ENCODE results near the gene PAPOLB. TPM values are rescaled to one million over a fixed set of nuclear protein-coding genes. Genes with fewer than 3 reads are reported as not detected.

Gene PAPOLB
- total RNA-seq, 1 experiment from 2014 or later: 0.31 TPM

- H3K36me3 Mint-ChIP-seq: peaks cover 3% of the 10 kb centered on the region; the same call in 1 of the 2 replicates
- TF ChIP-seq, protein P1, sequence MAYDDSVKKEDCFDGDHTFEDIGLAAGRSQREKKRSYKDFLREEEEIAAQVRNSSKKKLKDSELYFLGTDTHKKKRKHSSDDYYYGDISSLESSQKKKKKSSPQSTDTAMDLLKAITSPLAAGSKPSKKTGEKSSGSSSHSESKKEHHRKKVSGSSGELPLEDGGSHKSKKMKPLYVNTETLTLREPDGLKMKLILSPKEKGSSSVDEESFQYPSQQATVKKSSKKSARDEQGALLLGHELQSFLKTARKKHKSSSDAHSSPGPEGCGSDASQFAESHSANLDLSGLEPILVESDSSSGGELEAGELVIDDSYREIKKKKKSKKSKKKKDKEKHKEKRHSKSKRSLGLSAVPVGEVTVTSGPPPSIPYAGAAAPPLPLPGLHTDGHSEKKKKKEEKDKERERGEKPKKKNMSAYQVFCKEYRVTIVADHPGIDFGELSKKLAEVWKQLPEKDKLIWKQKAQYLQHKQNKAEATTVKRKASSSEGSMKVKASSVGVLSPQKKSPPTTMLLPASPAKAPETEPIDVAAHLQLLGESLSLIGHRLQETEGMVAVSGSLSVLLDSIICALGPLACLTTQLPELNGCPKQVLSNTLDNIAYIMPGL (CRISPR knock-in tag; IDR thresholded peaks at IDR 0.05): no peak
- TF ChIP-seq, protein P2, sequence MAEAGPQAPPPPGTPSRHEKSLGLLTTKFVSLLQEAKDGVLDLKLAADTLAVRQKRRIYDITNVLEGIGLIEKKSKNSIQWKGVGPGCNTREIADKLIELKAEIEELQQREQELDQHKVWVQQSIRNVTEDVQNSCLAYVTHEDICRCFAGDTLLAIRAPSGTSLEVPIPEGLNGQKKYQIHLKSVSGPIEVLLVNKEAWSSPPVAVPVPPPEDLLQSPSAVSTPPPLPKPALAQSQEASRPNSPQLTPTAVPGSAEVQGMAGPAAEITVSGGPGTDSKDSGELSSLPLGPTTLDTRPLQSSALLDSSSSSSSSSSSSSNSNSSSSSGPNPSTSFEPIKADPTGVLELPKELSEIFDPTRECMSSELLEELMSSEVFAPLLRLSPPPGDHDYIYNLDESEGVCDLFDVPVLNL (CRISPR knock-in tag; IDR thresholded peaks at IDR 0.05; ENCODE audit: borderline replicate concordance, low read depth): no peak
- TF ChIP-seq ZNF219 (CRISPR knock-in tag; IDR thresholded peaks at IDR 0.05; ENCODE audit: borderline replicate concordance) (no peak), NFE2L1 (CRISPR knock-in tag; IDR thresholded peaks at IDR 0.05) (no peak), GTF2I (CRISPR knock-in tag; conservative IDR thresholded peaks at IDR 0.05) (no peak), ELF4 (CRISPR knock-in tag; IDR thresholded peaks at IDR 0.05; ENCODE audit: low read depth) (no peak), MLX (CRISPR knock-in tag; IDR thresholded peaks at IDR 0.05) (no peak), NFATC4 (CRISPR knock-in tag; IDR thresholded peaks at IDR 0.05) (no peak), CREM (CRISPR knock-in tag; IDR thresholded peaks at IDR 0.05) (no peak), ZNF416 (CRISPR knock-in tag; IDR thresholded peaks at IDR 0.05) (no peak), ZNF232 (CRISPR knock-in tag; IDR thresholded peaks at IDR 0.05) (no peak), IRF2 (CRISPR knock-in tag; IDR thresholded peaks at IDR 0.05; ENCODE audit: borderline replicate concordance, low read depth) (no peak)
- TF ChIP-seq, protein P3, sequence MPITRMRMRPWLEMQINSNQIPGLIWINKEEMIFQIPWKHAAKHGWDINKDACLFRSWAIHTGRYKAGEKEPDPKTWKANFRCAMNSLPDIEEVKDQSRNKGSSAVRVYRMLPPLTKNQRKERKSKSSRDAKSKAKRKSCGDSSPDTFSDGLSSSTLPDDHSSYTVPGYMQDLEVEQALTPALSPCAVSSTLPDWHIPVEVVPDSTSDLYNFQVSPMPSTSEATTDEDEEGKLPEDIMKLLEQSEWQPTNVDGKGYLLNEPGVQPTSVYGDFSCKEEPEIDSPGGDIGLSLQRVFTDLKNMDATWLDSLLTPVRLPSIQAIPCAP (CRISPR knock-in tag; IDR thresholded peaks at IDR 0.05): no peak
- no peak overlapping the region for H3K4me3 Mint-ChIP-seq
- no peak overlapping the region for H3K27ac Mint-ChIP-seq
- DNase-seq (ENCODE audit: low spot score) (no peak), ATAC-seq (no peak; the same call in 1 of the 2 replicates)
- peaks cover 7% of the 10 kb centered on the region for H3K9me3 Mint-ChIP-seq
- H3K4me1 Mint-ChIP-seq: no peaks in the 10 kb centered on the region
- ChIA-PET POLR2A (no interaction called here), CTCF (interaction anchor here (0.7 to 3.4 kb wide), 11 partner anchors 9 to 1066 kb away, joined by 3 to 47 read pairs (median 5); partner anchors contain the start of gene RADIL)
- peaks cover 8% of the 10 kb centered on the region for H3K27me3 Mint-ChIP-seq (ENCODE audit: low read depth)
Observed at GRCh38 chr7:4815121-4815520, 46.7 kb downstream of the PAPOLB start.

GRCh38 chr7:4814433-4814832, 47.4 kb downstream of the PAPOLB start:
- POLR2A ChIA-PET: no interaction called here
- CTCF ChIA-PET: interaction anchor here (1.1 to 3.4 kb wide), 5 partner anchors 15 to 274 kb away, joined by 3 to 17 read pairs (median 9); partner anchors contain the start of gene RADIL
- H3K9me3 Mint-ChIP-seq: peaks cover 7% of the 10 kb centered on the region
- H3K4me1 Mint-ChIP-seq: no peaks in the 10 kb centered on the region
- peaks cover 3% of the 10 kb centered on the region; the same call in 1 of the 2 replicates for H3K36me3 Mint-ChIP-seq
- H3K27me3 Mint-ChIP-seq (ENCODE audit: low read depth): peaks cover 8% of the 10 kb centered on the region
- no peak for DNase-seq (ENCODE audit: low spot score)
- TF ChIP-seq RELA (CRISPR knock-in tag; IDR thresholded peaks at IDR 0.05; ENCODE audit: borderline replicate concordance) (no peak), NR3C1 (CRISPR knock-in tag; conservative IDR thresholded peaks at IDR 0.05; ENCODE audit: low read depth) (no peak), NFYB (CRISPR knock-in tag; conservative IDR thresholded peaks at IDR 0.05; ENCODE audit: low read depth) (no peak), JUN (CRISPR knock-in tag; IDR thresholded peaks at IDR 0.05) (no peak), TEAD4 (CRISPR knock-in tag; IDR thresholded peaks at IDR 0.05) (no peak), ESRRA (CRISPR knock-in tag; IDR thresholded peaks at IDR 0.05; ENCODE audit: borderline replicate concordance) (no peak)
- TF ChIP-seq, protein P4, sequence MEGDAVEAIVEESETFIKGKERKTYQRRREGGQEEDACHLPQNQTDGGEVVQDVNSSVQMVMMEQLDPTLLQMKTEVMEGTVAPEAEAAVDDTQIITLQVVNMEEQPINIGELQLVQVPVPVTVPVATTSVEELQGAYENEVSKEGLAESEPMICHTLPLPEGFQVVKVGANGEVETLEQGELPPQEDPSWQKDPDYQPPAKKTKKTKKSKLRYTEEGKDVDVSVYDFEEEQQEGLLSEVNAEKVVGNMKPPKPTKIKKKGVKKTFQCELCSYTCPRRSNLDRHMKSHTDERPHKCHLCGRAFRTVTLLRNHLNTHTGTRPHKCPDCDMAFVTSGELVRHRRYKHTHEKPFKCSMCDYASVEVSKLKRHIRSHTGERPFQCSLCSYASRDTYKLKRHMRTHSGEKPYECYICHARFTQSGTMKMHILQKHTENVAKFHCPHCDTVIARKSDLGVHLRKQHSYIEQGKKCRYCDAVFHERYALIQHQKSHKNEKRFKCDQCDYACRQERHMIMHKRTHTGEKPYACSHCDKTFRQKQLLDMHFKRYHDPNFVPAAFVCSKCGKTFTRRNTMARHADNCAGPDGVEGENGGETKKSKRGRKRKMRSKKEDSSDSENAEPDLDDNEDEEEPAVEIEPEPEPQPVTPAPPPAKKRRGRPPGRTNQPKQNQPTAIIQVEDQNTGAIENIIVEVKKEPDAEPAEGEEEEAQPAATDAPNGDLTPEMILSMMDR (IDR thresholded peaks at IDR 0.05): no peak
- TF ChIP-seq, protein P5, sequence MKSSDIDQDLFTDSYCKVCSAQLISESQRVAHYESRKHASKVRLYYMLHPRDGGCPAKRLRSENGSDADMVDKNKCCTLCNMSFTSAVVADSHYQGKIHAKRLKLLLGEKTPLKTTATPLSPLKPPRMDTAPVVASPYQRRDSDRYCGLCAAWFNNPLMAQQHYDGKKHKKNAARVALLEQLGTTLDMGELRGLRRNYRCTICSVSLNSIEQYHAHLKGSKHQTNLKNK (CRISPR knock-in tag; IDR thresholded peaks at IDR 0.05): no peak
- TF ChIP-seq, protein P6, sequence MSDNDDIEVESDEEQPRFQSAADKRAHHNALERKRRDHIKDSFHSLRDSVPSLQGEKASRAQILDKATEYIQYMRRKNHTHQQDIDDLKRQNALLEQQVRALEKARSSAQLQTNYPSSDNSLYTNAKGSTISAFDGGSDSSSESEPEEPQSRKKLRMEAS (CRISPR knock-in tag; IDR thresholded peaks at IDR 0.05): no peak
- TF ChIP-seq, protein P7, sequence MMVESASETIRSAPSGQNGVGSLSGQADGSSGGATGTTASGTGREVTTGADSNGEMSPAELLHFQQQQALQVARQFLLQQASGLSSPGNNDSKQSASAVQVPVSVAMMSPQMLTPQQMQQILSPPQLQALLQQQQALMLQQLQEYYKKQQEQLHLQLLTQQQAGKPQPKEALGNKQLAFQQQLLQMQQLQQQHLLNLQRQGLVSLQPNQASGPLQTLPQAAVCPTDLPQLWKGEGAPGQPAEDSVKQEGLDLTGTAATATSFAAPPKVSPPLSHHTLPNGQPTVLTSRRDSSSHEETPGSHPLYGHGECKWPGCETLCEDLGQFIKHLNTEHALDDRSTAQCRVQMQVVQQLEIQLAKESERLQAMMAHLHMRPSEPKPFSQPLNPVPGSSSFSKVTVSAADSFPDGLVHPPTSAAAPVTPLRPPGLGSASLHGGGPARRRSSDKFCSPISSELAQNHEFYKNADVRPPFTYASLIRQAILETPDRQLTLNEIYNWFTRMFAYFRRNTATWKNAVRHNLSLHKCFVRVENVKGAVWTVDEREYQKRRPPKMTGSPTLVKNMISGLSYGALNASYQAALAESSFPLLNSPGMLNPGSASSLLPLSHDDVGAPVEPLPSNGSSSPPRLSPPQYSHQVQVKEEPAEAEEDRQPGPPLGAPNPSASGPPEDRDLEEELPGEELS (CRISPR knock-in tag; IDR thresholded peaks at IDR 0.05): no peak
- ATAC-seq: no peak
- no peak overlapping the region for H3K4me3 Mint-ChIP-seq
- H3K27ac Mint-ChIP-seq: no peak overlapping the region
